Measurements from ENCODE around the gene GLT6D1.

The GLT6D1 gene

DNA sequence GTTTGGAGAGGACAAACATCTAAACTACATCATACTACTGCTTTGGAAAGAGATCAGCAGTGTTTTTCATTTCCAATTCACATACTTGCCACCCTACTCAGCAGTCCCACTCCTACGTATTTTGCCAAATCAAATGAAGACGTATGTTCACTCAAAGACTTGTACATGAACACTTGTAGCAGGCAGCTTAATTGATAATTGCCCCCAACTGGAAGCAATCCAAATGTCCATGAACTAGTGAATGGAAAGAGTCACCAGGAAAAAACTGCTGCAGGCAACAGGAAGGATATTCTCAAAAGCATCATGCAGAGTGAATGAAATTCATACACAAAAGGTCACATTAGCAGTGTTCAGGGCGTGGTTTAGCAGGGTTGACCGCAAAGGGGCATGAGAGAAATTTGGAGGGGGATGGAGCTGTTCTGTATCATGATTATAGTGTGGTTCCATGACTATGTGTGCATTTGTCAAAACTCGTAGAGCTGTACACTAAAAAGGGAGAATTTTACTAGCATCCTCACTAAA lies 39.0 kb downstream of the GLT6D1 start:
- Mint-ChIP-seq H3K4me1 (peaks cover 0 to 4% of the 10 kb centered on the region in 2 donors), H3K27me3 (peaks cover 24 to 40% of the 10 kb centered on the region in 2 donors), H3K27ac (no peak overlapping the region), H3K9me3 (no peaks in the 10 kb centered on the region), H3K36me3 (no peaks in the 10 kb centered on the region), H3K4me3 (no peak overlapping the region)
- no peak for ATAC-seq (replicated peaks)
- DNase-seq = no peak

DNA sequence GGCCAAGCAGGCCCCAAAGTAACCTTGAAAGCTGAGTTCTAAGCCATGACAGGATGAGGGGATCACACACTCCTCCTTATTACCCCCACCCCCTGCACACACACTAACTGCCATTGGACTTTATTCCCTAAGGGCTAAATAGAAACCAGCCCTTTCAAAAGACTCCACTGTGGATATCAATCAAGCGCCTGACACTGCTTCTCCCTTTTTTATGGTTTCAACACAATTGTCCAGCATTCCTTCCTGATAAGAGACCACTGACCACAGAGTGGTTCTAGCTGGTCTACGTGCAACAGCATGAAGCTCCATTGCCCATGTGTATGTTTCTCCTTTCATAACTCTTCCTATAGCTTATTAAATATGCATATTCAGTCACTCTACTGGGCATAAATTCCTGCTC lies 43.1 kb downstream of the GLT6D1 start:
- DNase-seq (no peak), ATAC-seq (replicated peaks) (no peak)
- Mint-ChIP-seq H3K4me1 (no peaks in the 10 kb centered on the region), H3K9me3 (peaks cover 0 to 4% of the 10 kb centered on the region in 2 donors), H3K27ac (no peak overlapping the region), H3K27me3 (peaks cover 25 to 26% of the 10 kb centered on the region in 2 donors), H3K4me3 (no peak overlapping the region), H3K36me3 (no peaks in the 10 kb centered on the region)

GRCh38 chr9:135592625-135593024 lies 46.7 kb downstream of the GLT6D1 start:
- Mint-ChIP-seq H3K36me3 (no peaks in the 10 kb centered on the region), H3K4me1 (no peaks in the 10 kb centered on the region), H3K27me3 (peaks cover 13 to 19% of the 10 kb centered on the region in 2 donors), H3K9me3 (peaks cover 0 to 4% of the 10 kb centered on the region in 2 donors), H3K4me3 (no peak overlapping the region), H3K27ac (no peak overlapping the region)
- DNase-seq (no peak), ATAC-seq (replicated peaks) (no peak)

DNA sequence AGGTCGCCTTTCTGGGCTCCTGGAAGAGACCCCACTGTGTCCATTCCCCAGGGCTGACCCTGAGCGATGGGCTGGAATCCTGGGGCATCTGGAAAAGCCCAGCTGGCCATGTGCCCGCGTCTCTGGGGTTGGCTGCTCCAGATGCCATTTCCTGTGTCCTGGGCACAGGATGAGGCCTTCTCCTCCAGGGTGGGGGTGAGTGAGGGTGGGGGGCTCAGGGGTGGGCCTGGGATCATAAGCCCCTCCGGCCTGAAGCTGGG lies 47.1 kb downstream of the GLT6D1 start:
- no peaks in the 10 kb centered on the region for H3K4me1 Mint-ChIP-seq
- no peaks in the 10 kb centered on the region for H3K36me3 Mint-ChIP-seq
- peaks cover 0 to 4% of the 10 kb centered on the region in 2 donors for H3K9me3 Mint-ChIP-seq
- ATAC-seq (replicated peaks) (no peak), DNase-seq (no peak)
- H3K4me3 Mint-ChIP-seq = no peak overlapping the region
- no peak overlapping the region for H3K27ac Mint-ChIP-seq
- peaks cover 13 to 19% of the 10 kb centered on the region in 2 donors for H3K27me3 Mint-ChIP-seq

DNA sequence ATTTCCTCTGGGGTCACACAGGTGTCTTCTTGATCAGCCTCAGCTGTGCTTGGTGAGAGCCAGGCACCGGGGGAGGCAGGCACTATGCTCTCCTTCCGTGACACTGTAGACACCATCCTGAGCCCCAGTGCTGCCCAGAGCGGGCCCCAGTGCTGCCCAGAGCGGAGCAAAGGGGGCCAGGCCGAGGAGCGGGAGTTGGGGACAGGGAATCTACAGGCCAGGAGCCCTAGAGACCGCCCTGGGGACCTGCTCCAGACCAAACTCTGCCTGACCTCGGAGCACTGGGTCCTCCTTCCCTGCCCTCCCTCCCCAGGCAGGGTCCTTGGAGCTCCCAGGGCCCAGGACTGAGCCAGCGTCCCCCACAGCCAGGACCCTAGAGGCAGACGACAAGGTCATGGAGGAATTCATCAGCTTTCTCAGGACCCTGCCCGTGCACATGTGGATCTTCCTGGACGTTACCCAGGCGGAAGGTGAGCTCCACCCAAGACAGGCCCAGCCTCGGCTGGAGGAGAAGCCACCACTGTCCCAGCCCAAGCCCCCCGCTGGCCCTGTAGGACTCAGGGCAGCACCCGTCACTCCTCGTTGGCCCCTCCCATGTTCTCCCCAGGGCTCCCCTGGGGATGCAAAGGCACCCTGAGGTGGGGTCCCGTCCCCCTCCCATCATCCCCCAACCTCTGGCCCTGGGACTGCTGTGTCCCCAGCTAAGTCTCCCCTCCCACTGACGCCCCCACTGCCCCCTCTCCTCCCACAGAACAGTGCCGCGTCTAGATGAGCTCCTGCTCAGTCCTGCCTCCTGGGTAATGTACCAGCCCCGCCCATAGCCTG lies 47.6 kb downstream of the GLT6D1 start:
- H3K36me3 Mint-ChIP-seq = no peaks in the 10 kb centered on the region
- H3K27ac Mint-ChIP-seq = no peak overlapping the region
- no peak overlapping the region for H3K4me3 Mint-ChIP-seq
- DNase-seq (no peak), ATAC-seq (replicated peaks) (no peak)
- peaks cover 12 to 20% of the 10 kb centered on the region in 2 donors for H3K27me3 Mint-ChIP-seq
- no peaks in the 10 kb centered on the region for H3K4me1 Mint-ChIP-seq
- peaks cover 0 to 4% of the 10 kb centered on the region in 2 donors for H3K9me3 Mint-ChIP-seq

DNA sequence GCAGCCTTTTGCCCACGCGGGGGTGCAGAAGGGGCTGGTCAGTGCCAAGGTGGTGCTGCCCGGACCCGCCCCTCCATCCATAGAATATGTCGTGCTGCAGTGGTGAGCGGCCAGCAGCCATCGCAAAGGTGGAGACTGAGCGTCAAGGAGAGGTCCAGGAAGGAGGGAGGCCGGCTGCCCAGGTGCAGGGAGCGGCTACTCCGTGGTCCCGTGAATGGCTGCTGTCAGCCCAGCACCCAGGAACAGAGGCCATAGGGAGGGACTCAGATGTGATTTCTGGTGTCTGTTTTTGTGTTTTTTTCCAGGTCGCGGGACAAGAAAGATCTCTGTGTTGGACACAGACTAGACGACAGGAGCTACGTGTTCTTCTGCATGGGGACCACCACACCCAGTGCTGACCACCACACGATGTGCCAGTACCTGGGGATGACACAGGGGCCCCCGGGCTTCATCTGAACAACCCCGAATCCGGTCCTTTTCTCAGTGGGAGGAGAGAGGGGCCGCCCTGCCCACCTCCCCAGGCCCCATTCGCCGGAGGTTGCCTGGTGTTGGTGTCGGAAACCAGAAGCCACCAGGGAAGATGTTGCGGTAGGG lies 48.8 kb downstream of the GLT6D1 start:
- Mint-ChIP-seq H3K36me3 (no peaks in the 10 kb centered on the region), H3K27ac (no peak overlapping the region)

GRCh38 chr9:135589596-135590485 lies 49.5 kb downstream of the GLT6D1 start:
- H3K27me3 Mint-ChIP-seq = peaks cover 5 to 28% of the 10 kb centered on the region in 2 donors

More for the DNA sequence above, 48.8 kb downstream of the GLT6D1 start:
- Mint-ChIP-seq H3K9me3 (peaks cover 0 to 4% of the 10 kb centered on the region in 2 donors), H3K27me3 (peaks cover 5 to 26% of the 10 kb centered on the region in 2 donors), H3K4me3 (no peak overlapping the region), H3K4me1 (no peaks in the 10 kb centered on the region)
- no peak for ATAC-seq (replicated peaks)
- DNase-seq = no peak

GRCh38 chr9:135588886-135589595 lies 50.3 kb downstream of the GLT6D1 start:
- Mint-ChIP-seq H3K27me3 (peaks cover 5 to 28% of the 10 kb centered on the region in 2 donors), H3K9me3 (peaks cover 0 to 2% of the 10 kb centered on the region in 2 donors), H3K27ac (no peak overlapping the region), H3K4me3 (no peak overlapping the region), H3K4me1 (no peaks in the 10 kb centered on the region), H3K36me3 (no peaks in the 10 kb centered on the region)
- ATAC-seq (replicated peaks) (no peak), DNase-seq (no peak)

More at GRCh38 chr9:135589596-135590485, 49.5 kb downstream of the GLT6D1 start:
- ATAC-seq (replicated peaks) (no peak), DNase-seq (no peak)
- H3K9me3 Mint-ChIP-seq = peaks cover 0 to 2% of the 10 kb centered on the region in 2 donors
- H3K4me3 Mint-ChIP-seq = no peak overlapping the region
- H3K36me3 Mint-ChIP-seq = no peaks in the 10 kb centered on the region
- no peaks in the 10 kb centered on the region for H3K4me1 Mint-ChIP-seq
- peak overlapping the region; percentile 54 for H3K27ac Mint-ChIP-seq

DNA sequence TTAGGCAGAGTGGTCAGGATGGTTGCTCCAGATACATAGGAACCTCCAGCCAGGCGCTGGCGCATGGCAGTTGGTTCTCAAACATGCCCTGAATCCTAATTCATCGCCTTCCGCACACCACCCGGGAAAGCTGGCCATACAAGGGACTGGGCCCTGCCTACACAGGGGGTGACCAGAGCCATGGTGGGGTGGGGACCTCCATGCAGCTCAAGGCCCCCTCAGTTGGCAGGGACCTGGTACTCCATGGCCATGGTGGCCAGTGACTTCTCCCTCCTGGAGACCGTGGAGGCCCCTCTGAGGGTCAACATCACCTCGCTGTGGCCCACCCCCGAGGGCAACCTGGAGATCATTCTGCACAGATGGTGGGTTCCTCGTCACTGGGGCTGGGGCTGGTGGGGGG lies 51.0 kb downstream of the GLT6D1 start:
- Mint-ChIP-seq H3K4me3 (no peak overlapping the region), H3K36me3 (no peaks in the 10 kb centered on the region), H3K27ac (no peak overlapping the region), H3K9me3 (no peaks in the 10 kb centered on the region), H3K27me3 (peaks cover 9 to 28% of the 10 kb centered on the region in 2 donors), H3K4me1 (no peaks in the 10 kb centered on the region)
- no peak for ATAC-seq (replicated peaks)
- no peak for DNase-seq

DNA sequence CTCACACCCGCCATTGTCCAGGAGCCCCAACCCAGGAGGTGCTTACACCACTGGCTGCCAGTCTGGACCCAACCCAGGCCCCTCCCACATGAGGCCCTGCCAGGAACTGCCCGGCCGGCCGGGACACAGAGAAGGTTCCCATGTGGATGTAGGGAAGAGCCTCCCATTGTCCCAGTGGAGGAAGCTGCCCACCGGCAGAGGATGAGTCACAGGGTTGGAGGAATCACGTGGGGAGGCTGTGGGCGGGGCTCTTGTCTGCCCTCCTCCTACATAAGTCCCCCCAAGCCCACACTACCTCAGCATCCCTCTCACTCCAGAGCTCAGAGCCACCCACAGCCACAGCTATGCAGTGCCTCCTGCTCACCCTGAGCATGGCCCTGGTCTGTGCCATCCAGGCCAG lies 51.7 kb downstream of the GLT6D1 start:
- no peak overlapping the region for H3K27ac Mint-ChIP-seq
- DNase-seq = no peak
- H3K9me3 Mint-ChIP-seq = no peaks in the 10 kb centered on the region

GRCh38 chr9:135586601-135587109 lies 52.7 kb downstream of the GLT6D1 start:
- Mint-ChIP-seq H3K36me3 (no peaks in the 10 kb centered on the region), H3K27ac (no peak overlapping the region), H3K27me3 (peaks cover 12 to 23% of the 10 kb centered on the region in 2 donors), H3K4me3 (no peak overlapping the region), H3K4me1 (no peaks in the 10 kb centered on the region), H3K9me3 (no peaks in the 10 kb centered on the region)
- ATAC-seq (replicated peaks) = no peak
- no peak for DNase-seq

More for the DNA sequence above, 51.7 kb downstream of the GLT6D1 start:
- no peak for ATAC-seq (replicated peaks)
- H3K36me3 Mint-ChIP-seq = no peaks in the 10 kb centered on the region
- no peak overlapping the region for H3K4me3 Mint-ChIP-seq
- peaks cover 12 to 28% of the 10 kb centered on the region in 2 donors for H3K27me3 Mint-ChIP-seq
- no peaks in the 10 kb centered on the region for H3K4me1 Mint-ChIP-seq

- no peaks in the 10 kb centered on the region for H3K9me3 Mint-ChIP-seq
- no peaks in the 10 kb centered on the region for H3K36me3 Mint-ChIP-seq
- ATAC-seq (replicated peaks) (no peak), DNase-seq (no peak)
- peaks cover 12 to 17% of the 10 kb centered on the region in 2 donors for H3K27me3 Mint-ChIP-seq
- no peak overlapping the region for H3K27ac Mint-ChIP-seq
- no peak overlapping the region for H3K4me3 Mint-ChIP-seq
- no peaks in the 10 kb centered on the region for H3K4me1 Mint-ChIP-seq
Observed at GRCh38 chr9:135584934-135585333, 54.4 kb downstream of the GLT6D1 start.

- Mint-ChIP-seq H3K27me3 (peaks cover 12% of the 10 kb centered on the region in 2 donors), H3K36me3 (no peaks in the 10 kb centered on the region), H3K9me3 (no peaks in the 10 kb centered on the region), H3K27ac (no peak overlapping the region), H3K4me1 (no peaks in the 10 kb centered on the region), H3K4me3 (no peak overlapping the region)
- ATAC-seq (replicated peaks) = no peak
- DNase-seq = no peak
Observed at GRCh38 chr9:135584371-135584770, 55.0 kb downstream of the GLT6D1 start.

GRCh38 chr9:135583688-135584011 lies 55.7 kb downstream of the GLT6D1 start:
- Mint-ChIP-seq H3K27ac (no peak overlapping the region), H3K4me3 (no peak overlapping the region), H3K36me3 (no peaks in the 10 kb centered on the region), H3K4me1 (no peaks in the 10 kb centered on the region), H3K27me3 (peaks cover 12% of the 10 kb centered on the region in 2 donors), H3K9me3 (no peaks in the 10 kb centered on the region)
- ATAC-seq (replicated peaks) (no peak), DNase-seq (no peak)

Data from stimulated activated naive B cell treated with anti-CD40 and anti-IgM and Interleukin-4, amounts not matched to agents 10 μg/mL and 1 μg/mL and 100 μg/mL, for 72 hours (primary cell).